GM12878 (cell line): ENCODE measurements around the gene FOXG1. TPM values are rescaled to one million over a fixed set of nuclear protein-coding genes. Genes with fewer than 3 reads are reported as not detected.

Experiments used
- ATAC-seq: fragments of 200-7000 bp; cut with Tn5 transposase; 3 replicates; pipeline ENCODE4 v1.9.1; 2020; ENCODE audit warnings: mild to moderate bottlenecking, moderate library complexity
- BruUV-seq: library from RNA; stranded (reverse); fragments of 400-500 nt; replicated peaks from 2 replicates; lab custom pipeline; 2021; lab: Mats Ljungman, UMichigan
- CTCF ChIA-PET: fragments of 300-600 bp; sonication (Branson Sonifier 250); formaldehyde crosslinking; extraction: SDS; loops from one replicate; lab custom pipeline; 2021; ENCODE audit warnings: inconsistent platforms; lab: Yijun Ruan, JAX
- POLR2A ChIA-PET: fragments of 350-600 bp; formaldehyde crosslinking; extraction: SDS; loops from one replicate; lab custom pipeline; 2021; ENCODE audit warnings: inconsistent platforms; lab: Charles Lee
- RAD21 ChIA-PET: fragments of 300-600 bp; sonication (Branson Sonifier 250); formaldehyde crosslinking; loops from one replicate; lab custom pipeline; 2023; ENCODE audit warnings: antibody characterized with exemption; ENCODE audit not compliant: unreplicated experiment; lab: Charles Lee
- SMC1A ChIA-PET: fragments of 300-600 bp; sonication (Branson Sonifier 250); formaldehyde crosslinking; loops from one replicate; lab custom pipeline; 2023; ENCODE audit not compliant: unreplicated experiment, uncharacterized antibody; lab: Charles Lee
- DNase-seq: peaks from one replicate; pipeline ENCODE4 v3.0.0-alpha.2; 2011; ENCODE audit warnings: low read depth, low spot score
- FAIRE-seq: peaks from 3 replicates; lab custom pipeline; 2011; peaks lifted over from hg19 to GRCh38; lab: Jason Lieb, UNC
- H2AFZ ChIP-seq: 2 replicates; pipeline ENCODE4 v1.6.0; 2011; ENCODE audit warnings: low read depth, low read length, control low read depth; ENCODE audit not compliant: control insufficient read depth
- H3K27ac ChIP-seq: 2 replicates; pipeline ENCODE4 v1.5.1; 2011; ENCODE audit warnings: control low read depth; ENCODE audit not compliant: control insufficient read depth, insufficient read depth
- H3K27me3 ChIP-seq, 2 experiments: replicated peaks in 1 of 2; 2 replicates each; pipeline versions ENCODE4 v1.6.0 to v1.6.1; 2011; ENCODE audit warnings: low read length in 1 of 2; ENCODE audit not compliant: control insufficient read depth in 2 of 2, insufficient read depth in 2 of 2
- H3K36me3 ChIP-seq, 2 experiments: 2 replicates each; pipeline ENCODE4 v1.5.1; 2011; ENCODE audit warnings: low read length in 1 of 2; ENCODE audit not compliant: control insufficient read depth in 2 of 2, insufficient read depth in 2 of 2
- H3K4me1 ChIP-seq: 2 replicates; pipeline ENCODE4 v1.6.1; 2011; ENCODE audit warnings: mild to moderate bottlenecking, low read length, moderate library complexity, mixed read lengths; ENCODE audit not compliant: control insufficient read depth, insufficient read depth
- H3K4me2 ChIP-seq: 2 replicates; pipeline ENCODE4 v1.6.0; 2011; ENCODE audit warnings: control low read depth; ENCODE audit not compliant: control insufficient read depth, insufficient read depth
- H3K4me3 ChIP-seq: fragments of 200-600 bp; sonication (generic); 2 replicates; pipeline ENCODE4 v1.5.1; 2016
- H3K79me2 ChIP-seq: 2 replicates; pipeline ENCODE4 v1.6.0; 2011; ENCODE audit warnings: low read length; ENCODE audit not compliant: control insufficient read depth, insufficient read depth
- H3K9ac ChIP-seq: 2 replicates; pipeline ENCODE4 v1.8.0; 2011; ENCODE audit warnings: low read length, control low read depth, mixed read lengths; ENCODE audit not compliant: control insufficient read depth, insufficient read depth
- H3K9me3 ChIP-seq: replicated peaks from 3 replicates; pipeline ENCODE4 v1.5.1; 2011; ENCODE audit warnings: mild to moderate bottlenecking, low read length; ENCODE audit not compliant: control insufficient read depth, insufficient read depth
- H4K20me1 ChIP-seq: 2 replicates; pipeline ENCODE4 v1.6.0; 2011; ENCODE audit not compliant: control insufficient read depth, insufficient read depth
- ATF7 ChIP-seq: fragments of 450-650 bp; IDR thresholded peaks from 2 replicates; pipeline ENCODE4 v1.6.1; 2016; ENCODE audit warnings: low read depth, mild to moderate bottlenecking
- CEBPZ ChIP-seq: fragments of 150-350 bp; IDR thresholded peaks from 2 replicates; pipeline ENCODE4 v1.6.1; 2016; ENCODE audit warnings: low read depth, low read length
- FOXM1 ChIP-seq: IDR thresholded peaks from 2 replicates; pipeline ENCODE4 v1.6.1; 2012; ENCODE audit warnings: low read depth, mild to moderate bottlenecking, inconsistent platforms, low read length, moderate library complexity
- GABPA ChIP-seq: IDR thresholded peaks from 2 replicates; pipeline ENCODE4 v1.6.1; 2014; ENCODE audit warnings: antibody characterized with exemption, low read depth, mild to moderate bottlenecking, inconsistent platforms
- HDAC6 ChIP-seq: fragments of 200-600 bp; sonication (generic); IDR thresholded peaks from one replicate; pipeline ENCODE4 v1.8.0; 2017; ENCODE audit warnings: antibody characterized with exemption; ENCODE audit not compliant: unreplicated experiment
- IKZF2 ChIP-seq, 2 experiments: fragments of 450-650 bp; IDR thresholded peaks; 2 replicates each; pipeline ENCODE4 v1.6.1; 2017; ENCODE audit warnings: mild to moderate bottlenecking in 2 of 2, moderate library complexity in 2 of 2
- JUNB ChIP-seq: IDR thresholded peaks from 2 replicates; pipeline ENCODE4 v1.6.1; 2016; ENCODE audit warnings: antibody characterized with exemption, mild to moderate bottlenecking
- LARP7 ChIP-seq: fragments of 450-650 bp; IDR thresholded peaks from 2 replicates; pipeline ENCODE4 v1.6.1; 2017; ENCODE audit warnings: mild to moderate bottlenecking
- MLLT1 ChIP-seq: fragments of 450-650 bp; IDR thresholded peaks from 2 replicates; pipeline ENCODE4 v1.6.1; 2016; ENCODE audit warnings: mild to moderate bottlenecking
- POLR2A ChIP-seq: IDR thresholded peaks from 2 replicates; pipeline ENCODE4 v1.6.1; 2011; ENCODE audit warnings: low read depth, mild to moderate bottlenecking, low read length
- RAD51 ChIP-seq: fragments of 450-650 bp; IDR thresholded peaks from 2 replicates; pipeline ENCODE4 v1.6.1; 2016; ENCODE audit warnings: moderate library complexity, mild to moderate bottlenecking, inconsistent platforms
- SUZ12 ChIP-seq: fragments of 200-600 bp; sonication (generic); IDR thresholded peaks from one replicate; pipeline ENCODE4 v1.6.1; 2018; ENCODE audit warnings: antibody characterized with exemption, mild to moderate bottlenecking; ENCODE audit not compliant: unreplicated experiment
- YY1 ChIP-seq: IDR thresholded peaks from 2 replicates; pipeline ENCODE4 v1.6.1; 2011; ENCODE audit warnings: low read depth, mild to moderate bottlenecking, low read length
- ZBED1 ChIP-seq: IDR thresholded peaks from 2 replicates; pipeline ENCODE4 v1.6.1; 2016; ENCODE audit warnings: borderline replicate concordance
- ZBTB11 ChIP-seq: fragments of 450-650 bp; formaldehyde crosslinking; IDR thresholded peaks from 2 replicates; pipeline ENCODE4 v1.5.0; 2022; ENCODE audit warnings: mild to moderate bottlenecking, missing genetic modification characterization
- ZBTB33 ChIP-seq: fragments of 450-650 bp; IDR thresholded peaks from 2 replicates; pipeline ENCODE4 v1.6.1; 2017; ENCODE audit warnings: mild to moderate bottlenecking
- ZNF24 ChIP-seq: fragments of 450-650 bp; IDR thresholded peaks from 2 replicates; pipeline ENCODE4 v1.6.1; 2017; ENCODE audit warnings: antibody characterized with exemption, mild to moderate bottlenecking
- WGBS: methylation state at CpG from one replicate; pipeline ENCODE4 v1.1.6; 2016; ENCODE audit warnings: low lambda C conversion rate; ENCODE audit not compliant: insufficient replicate concordance, insufficient coverage; ENCODE audit errors: missing lambda C conversion rate; 5-methylcytosine and 5-hydroxymethylcytosine counted together
- in situ Hi-C: fragments of 300-500 bp; cut with MboI; formaldehyde crosslinking; loops from 9 replicates; pipeline ENCODE4 v1.14.3; 2018; ENCODE audit warnings: mixed read lengths
- intact Hi-C: fragments of 100-400 bp; cut with micrococcal nuclease; formaldehyde crosslinking; loops from one replicate; pipeline ENCODE4 v1.14.2; 2022; ENCODE audit not compliant: unreplicated experiment
- polyA plus RNA-seq, 11 experiments: library from polyadenylated mRNA; depleted of rRNA in 4 of 11; unstranded in 6 of 11; stranded (reverse) in 5 of 11; fragments of >200 nt; fragmentation: Nextera tagmentation in 4 of 11; fragmentation: Illumina TruSeq in 1 of 11; extraction: Ambion mirVana in 4 of 11; extraction: Trizol in 1 of 11; gene quantifications; 1 replicate in 1 of 11; 2 replicates in 10 of 11; pipeline versions ENCODE4 v1.2.1 to v1.2.3, GENCODE V29; 2011 to 2016; ENCODE audit warnings: inconsistent platforms in 2 of 11, missing spikeins in 2 of 11, low read depth in 1 of 11
- total RNA-seq, 4 experiments: library from RNA; depleted of rRNA in 3 of 4; stranded (reverse); fragments of >200 nt in 3 of 4; fragmentation: Illumina TruSeq in 1 of 4; extraction: Trizol in 1 of 4; gene quantifications; 2 replicates each; pipeline versions ENCODE4 v1.2.1 to v1.2.3, GENCODE V29; 2013 to 2021

Gene FOXG1
- total and polyA plus RNA-seq, 10 of the 15 experiments (the other 5 are each of a cell fraction or from before 2014, with no cell fraction given): 0.04 to 0.44 (median 0.06) TPM; not detected in 1

DNA sequence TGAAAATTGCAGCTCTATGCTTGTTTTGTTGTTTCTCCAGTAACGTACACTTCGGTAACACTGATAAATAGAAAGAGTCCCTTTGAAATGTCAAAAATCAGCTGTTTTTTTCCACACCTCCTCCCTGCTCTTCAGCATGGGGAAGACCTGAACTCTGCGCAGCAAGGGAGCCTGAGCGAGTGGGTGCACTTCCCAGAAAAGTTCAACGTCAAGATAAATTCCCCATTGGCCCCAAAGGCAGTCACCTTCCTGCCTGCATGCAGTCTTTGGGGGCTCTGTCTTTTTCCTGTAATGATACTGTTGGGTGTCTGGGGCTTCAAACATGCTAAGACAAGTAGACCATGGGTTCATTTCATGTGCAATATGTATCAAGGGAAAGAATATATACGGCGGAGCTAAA lies 8.8 kb upstream of the FOXG1 start:
- no TSS peak for BruUV-seq
- no peaks in the 10 kb centered on the region for H3K9me3 ChIP-seq
- ChIA-PET SMC1A (no interaction called here), POLR2A (no interaction called here), RAD21 (no interaction called here), CTCF (interaction anchor here (0.8 to 1.6 kb wide), 7 partner anchors 10 to 1765 kb away, joined by 3 to 4 read pairs (median 3); no protein-coding TSS in a partner anchor)
- ATAC-seq (no peak), DNase-seq (no peak), FAIRE-seq (no peak)
- H3K9ac ChIP-seq: no peak overlapping the region
- no peaks in the 10 kb centered on the region for H3K4me1 ChIP-seq
- no peak overlapping the region for H3K4me2 ChIP-seq
- H3K27ac ChIP-seq: no peak overlapping the region
- H3K36me3 ChIP-seq: no peaks in the 10 kb centered on the region
- WGBS: 52% methylated on average over 7 of the region's 7 CpGs
- no peaks in the 10 kb centered on the region for H3K79me2 ChIP-seq
- no peak overlapping the region for H3K4me3 ChIP-seq
- in situ Hi-C loops: loop anchor here (5.0 to 25.0 kb wide), 3 partner anchors 455 to 1680 kb away; no protein-coding TSS in a partner anchor
- intact Hi-C loops: loop anchor here (10.0 kb wide), 1 partner anchor 1247 kb away; no protein-coding TSS in a partner anchor
- H3K27me3 ChIP-seq: peaks cover 0 to 14% of the 10 kb centered on the region in 2 experiments; a peak in 2 of 4 replicates
- H4K20me1 ChIP-seq: no peaks in the 10 kb centered on the region
- H2AFZ ChIP-seq: no peak overlapping the region
- TF ChIP-seq SUZ12: no peak
- TF ChIP-seq HDAC6: no peak
- no peak for TF ChIP-seq ATF7
- TF ChIP-seq IKZF2 (IDR thresholded peaks at IDR 0.05): no peak
- no peak for TF ChIP-seq JUNB
- TF ChIP-seq MLLT1: no peak
- no peak for TF ChIP-seq FOXM1
- no peak for TF ChIP-seq POLR2A
- no peak for TF ChIP-seq LARP7
- TF ChIP-seq GABPA: no peak
- no peak for TF ChIP-seq ZNF24
- TF ChIP-seq ZBED1: no peak
- TF ChIP-seq ZBTB11: no peak
- TF ChIP-seq RAD51: no peak
- no peak for TF ChIP-seq ZBTB33
- no peak for TF ChIP-seq YY1
- no peak for TF ChIP-seq CEBPZ
